HepG2 (cell line): Measurements from ENCODE around the gene FGFR3. TPM values are rescaled to one million over a fixed set of nuclear protein-coding genes. Genes with fewer than 3 reads are reported as not detected.
A peak's percentile ranks its signal among the peaks of the same experiment; 100 is the strongest.

Experiments
- BCL6 ChIP-seq: IDR thresholded peaks from 2 replicates; pipeline ENCODE4 v1.6.1; 2016; ENCODE audit warnings: missing genetic modification reagents, missing compliant biosample characterization
- HNF4G ChIP-seq, 2 experiments: sonication (generic) in 1 of 2; formaldehyde crosslinking in 1 of 2; IDR thresholded peaks; 2 replicates each; pipeline versions ENCODE4 v1.4.0 to v1.6.1; 2011 to 2020; ENCODE audit warnings: borderline replicate concordance in 2 of 2, low read depth in 2 of 2, mild to moderate bottlenecking in 2 of 2, low read length in 1 of 2, missing genetic modification reagents in 1 of 2, moderate library complexity in 1 of 2
- IRF2 ChIP-seq: IDR thresholded peaks from 2 replicates; pipeline ENCODE4 v1.6.1; 2018; ENCODE audit warnings: missing genetic modification reagents, missing compliant biosample characterization
- MEF2D ChIP-seq: sonication (generic); formaldehyde crosslinking; IDR thresholded peaks from 2 replicates; pipeline ENCODE4 v1.5.1; 2020; ENCODE audit warnings: mild to moderate bottlenecking, missing genetic modification reagents
- MXD4 ChIP-seq: IDR thresholded peaks from 2 replicates; pipeline ENCODE4 v1.6.1; 2016; ENCODE audit warnings: mild to moderate bottlenecking, missing biosample characterization, missing genetic modification reagents
- RCOR2 ChIP-seq: IDR thresholded peaks from 2 replicates; pipeline ENCODE4 v1.6.1; 2016; ENCODE audit warnings: missing biosample characterization, missing genetic modification reagents
- SRF ChIP-seq: IDR thresholded peaks from 2 replicates; pipeline ENCODE4 v1.6.1; 2011; ENCODE audit warnings: mild to moderate bottlenecking, low read depth, low read length, moderate library complexity
- ZBTB42 ChIP-seq: sonication (generic); formaldehyde crosslinking; IDR thresholded peaks from 2 replicates; pipeline ENCODE4 v1.5.0; 2020; ENCODE audit warnings: mild to moderate bottlenecking, missing genetic modification reagents
- ZFP90 ChIP-seq: sonication (generic); formaldehyde crosslinking; IDR thresholded peaks from 2 replicates; pipeline ENCODE4 v1.8.0; 2022; ENCODE audit warnings: missing genetic modification reagents, mild to moderate bottlenecking, inconsistent platforms, borderline replicate concordance
- ZMYM2 ChIP-seq: sonication (generic); formaldehyde crosslinking; IDR thresholded peaks from 2 replicates; pipeline ENCODE4 v1.8.0; 2022; ENCODE audit warnings: mild to moderate bottlenecking, missing genetic modification reagents
- ZNF33B ChIP-seq: sonication (generic); formaldehyde crosslinking; IDR thresholded peaks from 2 replicates; pipeline ENCODE4 v1.5.1; 2020; ENCODE audit warnings: mild to moderate bottlenecking, missing genetic modification reagents
- ZNF460 ChIP-seq: sonication (generic); formaldehyde crosslinking; IDR thresholded peaks from 2 replicates; pipeline ENCODE4 v1.5.1; 2020; ENCODE audit warnings: missing genetic modification reagents, mild to moderate bottlenecking, borderline replicate concordance
- ZNF766 ChIP-seq: sonication (generic); formaldehyde crosslinking; IDR thresholded peaks from 2 replicates; pipeline ENCODE4 v1.5.0; 2020; ENCODE audit warnings: missing genetic modification reagents, borderline replicate concordance
- ZNF839 ChIP-seq: sonication (generic); formaldehyde crosslinking; IDR thresholded peaks from 2 replicates; pipeline ENCODE4 v1.4.0; 2020; ENCODE audit warnings: missing genetic modification reagents, mild to moderate bottlenecking, borderline replicate concordance
- polyA plus RNA-seq, 8 experiments: library from polyadenylated mRNA; depleted of rRNA in 3 of 8; stranded (reverse) in 7 of 8; unstranded in 1 of 8; fragments of >200 nt; fragmentation: Illumina TruSeq in 4 of 8; extraction: Trizol in 4 of 8; gene quantifications; 2 replicates each; pipeline versions ENCODE4 v1.2.1 to v1.2.3, GENCODE V29; 2011 to 2016; ENCODE audit warnings: low read depth in 4 of 8, missing spikeins in 1 of 8, mixed read lengths in 1 of 8; ENCODE audit not compliant: insufficient read depth in 1 of 8
- total RNA-seq, 5 experiments: library from RNA; depleted of rRNA; stranded (reverse); fragments of >200 nt; fragmentation: Illumina TruSeq; extraction: Trizol; gene quantifications; 2 replicates each; pipeline ENCODE4 v1.2.3, GENCODE V29; 2016; ENCODE audit warnings: low read depth in 1 of 5
- TF ChIP-seq, protein P1 (sequence below): sonication (generic); formaldehyde crosslinking; IDR thresholded peaks from 2 replicates; pipeline ENCODE4 v1.4.0; 2020; ENCODE audit warnings: missing genetic modification reagents
- TF ChIP-seq, protein P2 (sequence below): sonication (generic); formaldehyde crosslinking; IDR thresholded peaks from 2 replicates; pipeline ENCODE4 v1.8.1; 2023; ENCODE audit warnings: mild to moderate bottlenecking, missing genetic modification reagents
- TF ChIP-seq, protein P3 (sequence below): sonication (generic); formaldehyde crosslinking; IDR thresholded peaks from 2 replicates; pipeline ENCODE4 v1.9.0; 2022; ENCODE audit warnings: missing genetic modification reagents, mild to moderate bottlenecking, borderline replicate concordance
- TF ChIP-seq, protein P4 (sequence below): IDR thresholded peaks from 2 replicates; pipeline ENCODE4 v1.6.1; 2012; ENCODE audit warnings: low read depth, low read length, improper control_type of control experiment
- TF ChIP-seq, protein P5 (sequence below): sonication (generic); formaldehyde crosslinking; IDR thresholded peaks from 2 replicates; pipeline ENCODE4 v1.8.1; 2023; ENCODE audit warnings: mild to moderate bottlenecking, moderate library complexity, missing genetic modification reagents
- TF ChIP-seq, protein P6 (sequence below): IDR thresholded peaks from 2 replicates; pipeline ENCODE4 v1.6.1; 2018; ENCODE audit warnings: missing genetic modification reagents
- TF ChIP-seq, protein P7 (sequence below): sonication (generic); formaldehyde crosslinking; IDR thresholded peaks from 2 replicates; pipeline ENCODE4 v1.5.0; 2020; ENCODE audit warnings: missing genetic modification reagents

FGFR3 gene
- total and polyA plus RNA-seq, 2 of the 13 experiments (the other 11 are each of a cell fraction or from before 2014, with no cell fraction given): 103 to 109 TPM

DNA sequence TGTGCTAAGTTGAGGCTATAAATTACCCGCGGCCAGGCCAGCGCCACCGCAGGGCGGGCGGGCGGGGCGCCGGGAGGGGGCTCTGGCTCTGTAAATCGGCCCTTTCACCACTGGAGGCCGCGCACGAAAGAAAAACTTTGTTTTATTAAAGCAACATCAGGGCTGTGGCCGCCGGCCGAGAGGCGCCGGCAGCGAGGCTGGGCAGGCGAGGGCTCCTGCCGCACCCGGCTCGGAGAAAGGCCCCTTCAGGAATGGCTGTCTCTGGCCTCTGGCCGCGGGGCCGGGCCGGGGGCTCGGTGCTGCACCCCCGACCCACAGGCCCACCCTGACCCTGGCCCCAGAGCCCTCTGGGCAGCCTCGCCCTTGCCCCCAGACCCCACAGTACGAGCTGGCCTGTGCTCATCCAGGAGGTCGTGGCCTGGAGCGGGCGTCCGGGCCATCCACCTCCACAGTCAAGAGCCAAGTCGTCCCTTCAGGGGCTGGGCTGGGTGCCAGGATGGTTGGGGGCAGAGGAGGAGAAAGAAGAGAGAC lies 29.5 kb upstream of the FGFR3 start (continued):
- TF ChIP-seq ZNF460 (CRISPR knock-in tag): no peak
- no peak for TF ChIP-seq ZBTB42
- TF ChIP-seq, protein P1, sequence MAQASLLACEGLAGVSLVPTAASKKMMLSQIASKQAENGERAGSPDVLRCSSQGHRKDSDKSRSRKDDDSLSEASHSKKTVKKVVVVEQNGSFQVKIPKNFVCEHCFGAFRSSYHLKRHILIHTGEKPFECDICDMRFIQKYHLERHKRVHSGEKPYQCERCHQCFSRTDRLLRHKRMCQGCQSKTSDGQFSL (CRISPR knock-in tag): no peak
- TF ChIP-seq, protein P2, sequence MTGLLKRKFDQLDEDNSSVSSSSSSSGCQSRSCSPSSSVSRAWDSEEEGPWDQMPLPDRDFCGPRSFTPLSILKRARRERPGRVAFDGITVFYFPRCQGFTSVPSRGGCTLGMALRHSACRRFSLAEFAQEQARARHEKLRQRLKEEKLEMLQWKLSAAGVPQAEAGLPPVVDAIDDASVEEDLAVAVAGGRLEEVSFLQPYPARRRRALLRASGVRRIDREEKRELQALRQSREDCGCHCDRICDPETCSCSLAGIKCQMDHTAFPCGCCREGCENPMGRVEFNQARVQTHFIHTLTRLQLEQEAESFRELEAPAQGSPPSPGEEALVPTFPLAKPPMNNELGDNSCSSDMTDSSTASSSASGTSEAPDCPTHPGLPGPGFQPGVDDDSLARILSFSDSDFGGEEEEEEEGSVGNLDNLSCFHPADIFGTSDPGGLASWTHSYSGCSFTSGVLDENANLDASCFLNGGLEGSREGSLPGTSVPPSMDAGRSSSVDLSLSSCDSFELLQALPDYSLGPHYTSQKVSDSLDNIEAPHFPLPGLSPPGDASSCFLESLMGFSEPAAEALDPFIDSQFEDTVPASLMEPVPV (CRISPR knock-in tag): peak; percentile 58; the same call in 1 of the 2 replicates
- TF ChIP-seq MXD4 (CRISPR knock-in tag): no peak
- TF ChIP-seq, protein P3, sequence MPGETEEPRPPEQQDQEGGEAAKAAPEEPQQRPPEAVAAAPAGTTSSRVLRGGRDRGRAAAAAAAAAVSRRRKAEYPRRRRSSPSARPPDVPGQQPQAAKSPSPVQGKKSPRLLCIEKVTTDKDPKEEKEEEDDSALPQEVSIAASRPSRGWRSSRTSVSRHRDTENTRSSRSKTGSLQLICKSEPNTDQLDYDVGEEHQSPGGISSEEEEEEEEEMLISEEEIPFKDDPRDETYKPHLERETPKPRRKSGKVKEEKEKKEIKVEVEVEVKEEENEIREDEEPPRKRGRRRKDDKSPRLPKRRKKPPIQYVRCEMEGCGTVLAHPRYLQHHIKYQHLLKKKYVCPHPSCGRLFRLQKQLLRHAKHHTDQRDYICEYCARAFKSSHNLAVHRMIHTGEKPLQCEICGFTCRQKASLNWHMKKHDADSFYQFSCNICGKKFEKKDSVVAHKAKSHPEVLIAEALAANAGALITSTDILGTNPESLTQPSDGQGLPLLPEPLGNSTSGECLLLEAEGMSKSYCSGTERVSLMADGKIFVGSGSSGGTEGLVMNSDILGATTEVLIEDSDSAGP (CRISPR knock-in tag): peak; percentile 39; the same call in 1 of the 2 replicates
- TF ChIP-seq SRF: no peak
- TF ChIP-seq ZFP90 (CRISPR knock-in tag): no peak
- no peak for TF ChIP-seq MEF2D (CRISPR knock-in tag)
- no peak for TF ChIP-seq RCOR2
- no peak for TF ChIP-seq BCL6 (CRISPR knock-in tag)
- TF ChIP-seq ZMYM2 (CRISPR knock-in tag): no peak
- TF ChIP-seq, protein P4, sequence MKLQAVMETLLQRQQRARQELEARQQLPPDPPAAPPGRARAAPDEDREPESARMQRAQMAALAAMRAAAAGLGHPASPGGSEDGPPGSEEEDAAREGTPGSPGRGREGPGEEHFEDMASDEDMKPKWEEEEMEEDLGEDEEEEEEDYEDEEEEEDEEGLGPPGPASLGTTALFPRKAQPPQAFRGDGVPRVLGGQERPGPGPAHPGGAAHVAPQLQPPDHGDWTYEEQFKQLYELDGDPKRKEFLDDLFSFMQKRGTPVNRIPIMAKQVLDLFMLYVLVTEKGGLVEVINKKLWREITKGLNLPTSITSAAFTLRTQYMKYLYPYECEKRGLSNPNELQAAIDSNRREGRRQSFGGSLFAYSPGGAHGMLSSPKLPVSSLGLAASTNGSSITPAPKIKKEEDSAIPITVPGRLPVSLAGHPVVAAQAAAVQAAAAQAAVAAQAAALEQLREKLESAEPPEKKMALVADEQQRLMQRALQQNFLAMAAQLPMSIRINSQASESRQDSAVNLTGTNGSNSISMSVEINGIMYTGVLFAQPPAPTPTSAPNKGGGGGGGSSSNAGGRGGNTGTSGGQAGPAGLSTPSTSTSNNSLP: no peak
- TF ChIP-seq, protein P5, sequence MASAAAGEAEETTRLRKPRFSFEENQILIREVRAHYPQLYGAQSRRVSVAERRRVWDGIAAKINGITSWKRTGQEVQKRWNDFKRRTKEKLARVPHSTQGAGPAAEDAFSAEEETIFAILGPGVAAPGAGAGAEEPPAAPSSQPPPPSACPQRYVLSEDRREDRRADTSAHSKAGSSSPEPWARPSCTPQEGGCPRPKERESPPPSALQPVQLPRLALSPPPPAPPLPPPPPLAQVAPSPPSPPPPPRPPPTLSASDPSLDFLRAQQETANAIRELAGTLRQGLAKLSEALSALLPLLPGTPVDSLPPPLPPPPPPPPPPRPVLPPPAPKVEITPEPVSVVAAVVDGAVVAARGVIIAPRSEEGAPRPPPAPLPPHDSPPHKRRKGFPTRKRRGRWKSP: no peak
- TF ChIP-seq, protein P6, sequence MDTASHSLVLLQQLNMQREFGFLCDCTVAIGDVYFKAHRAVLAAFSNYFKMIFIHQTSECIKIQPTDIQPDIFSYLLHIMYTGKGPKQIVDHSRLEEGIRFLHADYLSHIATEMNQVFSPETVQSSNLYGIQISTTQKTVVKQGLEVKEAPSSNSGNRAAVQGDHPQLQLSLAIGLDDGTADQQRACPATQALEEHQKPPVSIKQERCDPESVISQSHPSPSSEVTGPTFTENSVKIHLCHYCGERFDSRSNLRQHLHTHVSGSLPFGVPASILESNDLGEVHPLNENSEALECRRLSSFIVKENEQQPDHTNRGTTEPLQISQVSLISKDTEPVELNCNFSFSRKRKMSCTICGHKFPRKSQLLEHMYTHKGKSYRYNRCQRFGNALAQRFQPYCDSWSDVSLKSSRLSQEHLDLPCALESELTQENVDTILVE (CRISPR knock-in tag): no peak
- no peak for TF ChIP-seq IRF2 (CRISPR knock-in tag)
- TF ChIP-seq ZNF766: no peak
- no peak for TF ChIP-seq HNF4G (IDR thresholded peaks at IDR 0.05; ENCODE audit: borderline replicate concordance, low read depth, low read length)
- no peak for TF ChIP-seq HNF4G (CRISPR knock-in tag; IDR thresholded peaks at IDR 0.05; ENCODE audit: borderline replicate concordance, low read depth)
- TF ChIP-seq ZNF33B: no peak
- no peak for TF ChIP-seq ZNF839 (CRISPR knock-in tag)
- TF ChIP-seq, protein P7, sequence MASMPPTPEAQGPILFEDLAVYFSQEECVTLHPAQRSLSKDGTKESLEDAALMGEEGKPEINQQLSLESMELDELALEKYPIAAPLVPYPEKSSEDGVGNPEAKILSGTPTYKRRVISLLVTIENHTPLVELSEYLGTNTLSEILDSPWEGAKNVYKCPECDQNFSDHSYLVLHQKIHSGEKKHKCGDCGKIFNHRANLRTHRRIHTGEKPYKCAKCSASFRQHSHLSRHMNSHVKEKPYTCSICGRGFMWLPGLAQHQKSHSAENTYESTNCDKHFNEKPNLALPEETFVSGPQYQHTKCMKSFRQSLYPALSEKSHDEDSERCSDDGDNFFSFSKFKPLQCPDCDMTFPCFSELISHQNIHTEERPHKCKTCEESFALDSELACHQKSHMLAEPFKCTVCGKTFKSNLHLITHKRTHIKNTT (CRISPR knock-in tag): no peak
